LNCaP clone FGC (cell line): Measurements from ENCODE around the gene KCNQ1.

Experiments used
- DNase-seq: peaks from one replicate; pipeline ENCODE4 v3.0.0-alpha.2; 2011; ENCODE audit warnings: low read depth
- H3K4me3 ChIP-seq: 2 replicates; pipeline ENCODE4 v1.5.1; 2011; ENCODE audit warnings: mild to moderate bottlenecking, low read depth, low read length, control low read depth
- TF ChIP-seq, protein P1 (sequence below): IDR thresholded peaks from 2 replicates; pipeline ENCODE4 v1.5.1; 2012; ENCODE audit warnings: mild to moderate bottlenecking; ENCODE audit not compliant: control insufficient read depth, insufficient read depth; ENCODE audit errors: extremely low read depth

The KCNQ1 gene

DNA sequence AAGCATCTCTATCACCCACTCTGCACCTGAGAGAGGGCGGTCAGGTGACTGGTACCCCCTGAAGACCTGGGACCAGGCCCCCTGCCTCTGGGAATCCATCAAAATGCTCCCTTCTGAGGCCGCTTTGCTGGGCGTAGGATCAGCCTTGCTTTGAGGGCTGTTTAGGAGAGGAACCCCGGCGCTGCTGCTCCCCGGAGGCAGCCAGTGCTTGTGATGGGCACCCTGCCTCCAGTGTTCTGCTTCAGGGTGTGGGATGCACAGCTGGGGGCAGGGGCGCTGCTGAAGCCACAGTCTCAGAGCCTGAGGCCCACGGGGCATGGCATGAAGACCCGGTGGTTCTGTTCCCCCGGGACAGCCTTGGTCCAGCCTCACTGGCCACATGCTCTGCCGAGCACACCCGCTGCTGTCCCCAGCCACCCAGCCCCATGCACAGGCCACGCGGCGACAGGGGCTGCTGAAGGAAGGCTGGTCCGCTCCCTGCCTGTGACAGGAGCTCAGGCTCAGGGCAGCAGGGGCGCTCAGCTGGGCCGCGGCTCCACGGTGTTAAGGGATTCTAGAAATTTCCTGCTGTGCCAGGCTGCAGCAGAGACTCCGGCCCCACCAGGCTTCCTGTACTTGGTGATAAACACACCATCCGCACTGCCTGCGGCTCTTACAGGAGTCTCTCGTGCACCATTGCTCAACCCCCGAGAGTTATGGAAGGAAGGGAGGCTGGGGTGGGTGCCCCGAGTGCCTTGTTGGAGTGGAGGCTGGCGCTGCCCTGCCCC, 91.0 kb downstream of the KCNQ1 start:
- no peak overlapping the region for H3K4me3 ChIP-seq
- TF ChIP-seq, protein P1, sequence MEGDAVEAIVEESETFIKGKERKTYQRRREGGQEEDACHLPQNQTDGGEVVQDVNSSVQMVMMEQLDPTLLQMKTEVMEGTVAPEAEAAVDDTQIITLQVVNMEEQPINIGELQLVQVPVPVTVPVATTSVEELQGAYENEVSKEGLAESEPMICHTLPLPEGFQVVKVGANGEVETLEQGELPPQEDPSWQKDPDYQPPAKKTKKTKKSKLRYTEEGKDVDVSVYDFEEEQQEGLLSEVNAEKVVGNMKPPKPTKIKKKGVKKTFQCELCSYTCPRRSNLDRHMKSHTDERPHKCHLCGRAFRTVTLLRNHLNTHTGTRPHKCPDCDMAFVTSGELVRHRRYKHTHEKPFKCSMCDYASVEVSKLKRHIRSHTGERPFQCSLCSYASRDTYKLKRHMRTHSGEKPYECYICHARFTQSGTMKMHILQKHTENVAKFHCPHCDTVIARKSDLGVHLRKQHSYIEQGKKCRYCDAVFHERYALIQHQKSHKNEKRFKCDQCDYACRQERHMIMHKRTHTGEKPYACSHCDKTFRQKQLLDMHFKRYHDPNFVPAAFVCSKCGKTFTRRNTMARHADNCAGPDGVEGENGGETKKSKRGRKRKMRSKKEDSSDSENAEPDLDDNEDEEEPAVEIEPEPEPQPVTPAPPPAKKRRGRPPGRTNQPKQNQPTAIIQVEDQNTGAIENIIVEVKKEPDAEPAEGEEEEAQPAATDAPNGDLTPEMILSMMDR, result no peak
- DNase-seq, result no peak

DNA sequence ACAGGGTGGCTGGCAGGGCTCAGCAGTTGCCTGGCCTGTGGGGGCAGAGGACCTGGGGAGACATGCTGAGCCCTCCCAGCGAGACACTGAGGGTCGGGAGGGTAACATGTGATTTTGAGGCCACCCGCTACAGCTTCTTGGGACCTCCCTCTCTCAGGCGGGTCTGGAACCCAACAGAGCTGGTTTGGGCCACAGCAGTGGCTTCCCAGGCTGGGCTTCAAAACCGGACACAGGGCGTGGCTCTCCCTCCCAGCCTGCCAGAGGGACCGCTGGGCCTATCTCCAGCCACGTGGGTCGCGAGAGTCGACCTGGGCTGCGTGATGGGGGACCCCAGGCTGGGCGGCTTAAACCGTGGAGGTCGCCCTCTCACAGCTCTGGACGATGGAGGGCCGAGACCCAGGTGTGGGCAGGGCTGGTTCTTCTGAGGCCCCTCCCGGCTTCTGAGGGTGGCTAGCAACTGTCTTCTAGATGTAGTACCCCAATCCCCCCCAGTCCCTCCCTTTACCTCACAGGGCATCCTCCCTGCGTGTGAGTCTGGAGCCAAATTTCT, 91.7 kb downstream of the KCNQ1 start:
- no peak for DNase-seq
- H3K4me3 ChIP-seq, result no peak overlapping the region
- TF ChIP-seq, protein P1, result no peak

DNA sequence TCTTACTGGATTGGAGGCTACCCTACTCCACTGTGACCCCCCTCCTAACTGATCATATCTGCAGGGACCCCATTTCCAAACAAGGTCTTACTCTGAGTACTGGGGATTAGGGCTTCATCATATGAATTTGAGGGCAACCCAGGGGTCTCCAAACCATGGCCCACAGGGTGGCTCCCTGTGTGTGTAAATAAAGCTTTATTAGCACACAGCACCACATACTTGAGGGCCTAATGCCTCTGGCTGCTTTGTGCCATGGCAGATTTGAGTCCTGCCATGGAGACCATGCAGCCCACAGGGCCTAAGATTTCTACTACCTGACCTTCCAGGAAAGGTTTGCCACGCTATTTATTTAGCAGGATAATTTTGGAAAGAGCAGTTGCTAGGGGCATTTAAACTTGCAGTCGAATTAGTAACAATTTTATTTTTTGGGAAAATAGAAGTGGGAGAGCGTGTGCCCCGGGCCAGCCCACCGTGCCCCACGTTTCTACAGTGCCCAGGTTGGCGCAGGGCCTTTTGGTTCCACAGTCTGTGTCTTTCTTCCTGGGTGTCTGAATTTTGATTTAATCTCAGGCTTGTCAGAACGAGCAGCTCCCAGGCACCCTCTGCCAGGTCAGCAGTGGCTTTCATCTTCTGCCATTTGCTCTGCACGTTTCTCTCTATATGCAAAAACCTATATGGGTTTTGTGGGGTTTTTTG, 92.3 kb downstream of the KCNQ1 start:
- TF ChIP-seq, protein P1, result no peak
- no peak overlapping the region for H3K4me3 ChIP-seq
- no peak for DNase-seq

DNA sequence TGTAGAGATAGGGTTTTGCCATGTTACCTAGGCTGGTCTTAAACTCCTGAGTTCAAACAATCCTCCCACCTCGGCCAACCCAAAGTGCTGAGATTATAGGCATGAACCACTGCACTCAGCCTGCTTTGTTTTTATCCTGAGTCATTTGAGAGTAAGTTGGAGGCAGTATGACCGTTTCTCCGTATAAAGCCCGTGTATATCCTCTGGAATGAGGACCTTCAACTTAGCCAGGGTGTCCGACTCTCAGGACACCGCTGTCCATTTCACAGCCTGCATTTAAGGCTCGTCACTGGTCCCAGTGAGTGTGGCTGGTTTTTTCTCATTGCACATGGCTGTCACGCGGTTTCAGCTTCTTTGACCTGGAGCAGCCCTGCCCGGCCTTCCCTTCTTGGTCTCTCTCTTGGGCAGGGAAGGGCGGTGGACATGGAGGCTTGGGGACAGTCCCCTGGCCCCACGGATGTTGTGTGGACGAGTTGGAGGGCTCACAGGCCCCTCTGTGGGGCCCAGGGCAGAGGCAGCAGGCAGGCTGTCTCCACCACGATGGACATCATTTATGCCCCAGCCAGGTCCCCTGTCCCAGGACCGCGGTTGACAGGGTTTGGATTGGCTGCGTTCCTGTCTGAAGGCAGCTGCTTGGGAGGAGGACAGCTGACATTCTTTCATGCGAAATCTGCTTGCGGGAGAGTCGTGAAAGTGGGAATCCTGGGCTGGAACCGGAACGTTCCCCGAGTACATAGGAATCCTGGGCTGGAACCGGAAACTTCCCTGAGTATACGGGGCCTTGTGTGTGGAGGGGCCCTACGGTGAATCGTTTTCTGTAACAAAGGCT, 93.3 kb downstream of the KCNQ1 start:
- DNase-seq, result no peak
- H3K4me3 ChIP-seq, result no peak overlapping the region
- TF ChIP-seq, protein P1, result no peak

DNA sequence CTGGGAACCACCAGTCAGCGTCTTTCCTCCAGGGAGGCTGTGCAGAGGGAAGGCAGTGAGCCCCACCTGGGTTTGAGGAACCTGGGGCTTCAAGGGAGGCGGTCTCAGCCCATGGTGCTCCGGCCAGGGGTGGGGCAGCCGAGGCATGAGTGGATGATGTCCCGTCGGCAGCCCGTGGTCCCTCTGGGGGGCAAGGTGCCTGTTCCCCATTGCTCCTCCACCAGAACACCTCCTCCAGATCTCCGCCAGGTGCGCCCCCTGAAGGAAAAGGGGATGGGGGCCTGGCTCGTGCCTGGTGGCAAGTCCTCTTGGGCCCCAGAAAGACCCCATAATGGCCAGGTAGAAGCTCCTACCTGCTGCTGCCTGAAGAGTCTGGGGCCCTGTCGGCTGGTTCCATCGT, 94.1 kb downstream of the KCNQ1 start:
- no peak for DNase-seq
- TF ChIP-seq, protein P1, result no peak
- no peak overlapping the region for H3K4me3 ChIP-seq

DNA sequence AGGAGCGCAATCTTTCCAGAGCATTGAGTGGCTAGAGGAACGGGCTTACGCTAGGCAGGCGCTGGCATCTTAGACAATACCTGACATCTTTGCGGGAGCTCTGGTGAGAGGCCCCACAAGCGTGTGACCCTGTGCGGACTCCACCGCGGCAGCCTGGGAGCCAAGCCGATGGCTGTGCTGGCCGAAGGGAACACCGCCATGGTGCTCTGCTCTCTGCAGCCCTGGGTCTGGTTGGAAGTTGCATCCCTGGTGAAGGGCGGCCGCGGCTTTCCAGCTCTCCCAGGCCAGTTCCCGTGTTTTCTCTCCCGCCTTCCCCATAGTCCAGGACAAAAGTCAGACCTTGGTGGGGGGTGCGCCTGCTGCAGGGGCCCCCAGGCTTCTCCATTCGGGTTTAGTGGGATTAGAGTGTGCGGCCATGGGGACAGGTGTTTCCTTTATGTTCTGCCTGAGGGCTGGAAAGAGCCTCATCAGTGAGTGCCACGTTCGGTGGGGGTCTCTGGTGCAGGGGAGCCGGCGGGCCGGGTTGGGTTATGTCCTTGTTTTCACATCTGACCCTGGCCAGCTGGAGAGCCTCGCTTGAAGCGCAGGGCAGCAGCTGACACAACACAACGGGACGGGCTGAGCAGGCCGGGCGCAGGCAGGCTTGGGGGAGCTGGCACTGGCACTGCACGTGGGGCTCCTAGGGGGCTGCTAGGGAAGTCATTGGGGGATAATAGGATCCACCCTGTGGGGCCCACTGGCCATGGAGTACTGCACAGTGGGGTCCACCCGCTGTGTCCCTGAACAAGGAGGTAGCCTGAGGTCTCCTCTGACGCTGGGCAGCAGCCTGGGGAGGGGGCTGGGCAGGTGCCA, 94.8 kb downstream of the KCNQ1 start:
- H3K4me3 ChIP-seq, result no peak overlapping the region
- TF ChIP-seq, protein P1, result no peak
- DNase-seq, result no peak
